DMS153 treated with DMSO at 0.1 percent for 48 hours (cell line): ENCODE measurements around the gene RASGRP3.
A peak's percentile ranks its signal among the peaks of the same experiment; 100 is the strongest.
"Not testable (repeated sequence)": the region's sequence is repeated elsewhere in the genome, so short reads cannot be mapped to it uniquely, and the experiment has no call there.

Experiments used
- DNase-seq: peaks from one replicate; lab custom pipeline; 2025; ENCODE audit not compliant: unreplicated experiment; lab: John Stamatoyannopoulos, UW

Gene RASGRP3

DNA sequence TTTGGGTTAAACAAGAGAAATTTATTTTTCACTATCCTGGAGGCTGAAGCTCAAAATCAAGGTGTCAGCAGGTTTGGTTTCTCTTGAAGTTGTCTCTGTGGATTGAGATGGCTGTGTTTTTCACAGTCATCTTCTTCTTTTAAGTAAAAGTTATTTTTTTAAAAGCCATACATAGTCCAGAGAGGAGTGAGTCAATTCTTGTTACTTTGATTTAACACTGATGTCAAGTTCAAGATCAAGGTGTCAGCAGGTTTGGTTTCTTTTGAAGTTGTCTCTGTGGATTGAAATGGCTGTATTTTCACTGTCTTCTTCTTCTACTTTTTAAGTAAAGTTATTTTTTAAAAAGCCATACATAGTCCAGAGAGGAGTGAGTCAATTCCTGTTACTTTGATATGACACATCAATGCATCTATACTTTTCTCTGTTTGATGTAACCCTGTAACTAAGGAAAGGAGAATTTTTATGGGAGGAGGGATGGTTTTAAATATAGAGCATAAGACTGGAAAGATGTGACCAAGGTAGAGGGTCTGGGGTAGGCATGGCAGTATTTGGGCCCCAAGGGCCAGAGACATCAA, 22.5 kb upstream of the RASGRP3 start:
- DNase-seq: no peak

DNA sequence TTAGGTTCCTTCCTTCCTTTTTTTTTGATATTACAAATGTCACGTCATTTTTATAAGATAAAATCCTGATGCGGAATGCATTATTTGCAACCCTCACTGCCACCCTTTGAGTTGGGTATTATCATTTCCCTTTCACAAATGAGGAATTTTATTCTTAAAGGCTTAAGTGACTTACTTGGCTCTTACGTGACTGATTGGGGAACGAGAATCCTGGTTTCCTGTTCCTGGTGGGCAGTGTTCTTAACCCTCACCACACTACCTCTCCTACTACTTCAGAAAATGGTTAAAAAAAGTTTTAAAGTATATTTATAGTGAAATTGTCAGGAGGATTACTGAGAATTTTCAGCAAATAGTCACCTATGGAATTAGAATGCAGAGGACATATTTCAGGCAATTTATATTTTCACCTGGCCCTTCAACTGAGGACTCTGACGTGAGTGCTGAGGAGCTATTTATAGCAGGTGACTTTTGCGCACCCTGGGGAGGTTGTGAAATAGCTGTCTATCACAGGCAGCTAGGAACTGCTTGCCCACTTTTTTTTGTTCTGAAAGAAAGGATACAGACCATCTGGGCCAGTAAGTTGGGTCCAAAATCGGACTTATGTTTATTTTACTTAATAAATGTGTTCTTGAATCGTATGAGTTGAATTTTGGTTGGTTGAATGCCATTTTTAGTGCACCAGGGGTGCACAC, 18.7 kb upstream of the RASGRP3 start:
- no peak for DNase-seq

- no peak for DNase-seq
These were observed 18.1 kb upstream of the RASGRP3 start for GRCh38 chr2:33458248-33458819.

DNA sequence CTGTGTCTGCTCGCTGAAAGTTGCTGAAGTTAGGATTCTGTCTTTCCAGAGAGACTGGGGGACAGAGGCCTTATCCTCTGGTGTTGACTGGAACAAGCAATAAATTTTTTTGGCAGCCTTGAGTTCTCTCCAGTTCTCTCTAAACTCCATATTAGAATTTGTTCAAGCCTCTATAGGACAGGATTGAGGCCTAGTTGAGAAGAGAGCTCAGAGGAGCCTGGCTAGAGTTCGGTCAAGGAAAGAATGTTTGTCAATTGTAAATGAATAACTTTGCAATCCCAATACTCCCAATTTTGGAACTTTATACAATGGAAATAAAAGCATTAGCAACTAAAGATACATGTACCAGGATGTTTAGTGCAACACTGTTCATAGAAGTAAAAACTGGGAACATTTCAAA, 16.7 kb upstream of the RASGRP3 start:
- DNase-seq: no peak

DNA sequence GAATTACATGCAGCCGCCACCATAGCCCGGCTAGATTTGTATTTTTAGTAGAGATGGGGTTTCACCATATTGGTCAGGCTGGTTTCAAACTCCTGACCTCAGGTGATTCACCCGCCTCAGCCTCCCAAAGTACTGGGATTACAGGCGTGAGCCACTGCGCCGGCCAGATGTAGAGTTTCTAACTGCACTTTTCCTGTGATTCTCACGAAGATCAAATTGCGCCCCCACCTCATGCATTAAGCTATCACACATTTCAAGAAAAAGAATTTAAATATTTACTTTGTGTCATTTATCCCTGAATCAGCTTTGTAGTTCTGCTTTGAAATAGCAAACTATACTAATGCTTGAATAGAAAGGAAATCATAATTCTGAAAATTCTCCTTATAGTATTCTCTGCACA, 13.9 kb upstream of the RASGRP3 start:
- DNase-seq: not testable (repeated sequence)

DNA sequence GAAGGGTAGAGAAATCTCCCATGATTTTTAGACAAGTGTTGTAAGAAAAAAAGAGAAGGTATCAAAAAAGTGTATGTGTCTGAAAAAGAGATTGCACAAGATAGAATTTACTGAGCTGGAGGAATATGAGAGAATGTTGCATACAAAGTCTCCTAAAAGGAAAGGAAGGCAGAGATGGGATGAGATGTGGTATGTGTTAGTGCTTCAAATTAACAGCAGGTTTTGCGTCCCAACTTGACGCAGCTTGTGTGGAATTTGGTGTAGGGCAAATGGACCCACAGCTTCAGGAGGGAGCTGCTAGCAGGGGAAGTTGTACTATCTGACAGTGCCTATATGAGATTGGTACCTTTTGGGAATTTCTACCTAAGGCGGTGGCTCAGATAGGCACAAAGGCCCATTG, 9.0 kb upstream of the RASGRP3 start:
- no peak for DNase-seq

DNA sequence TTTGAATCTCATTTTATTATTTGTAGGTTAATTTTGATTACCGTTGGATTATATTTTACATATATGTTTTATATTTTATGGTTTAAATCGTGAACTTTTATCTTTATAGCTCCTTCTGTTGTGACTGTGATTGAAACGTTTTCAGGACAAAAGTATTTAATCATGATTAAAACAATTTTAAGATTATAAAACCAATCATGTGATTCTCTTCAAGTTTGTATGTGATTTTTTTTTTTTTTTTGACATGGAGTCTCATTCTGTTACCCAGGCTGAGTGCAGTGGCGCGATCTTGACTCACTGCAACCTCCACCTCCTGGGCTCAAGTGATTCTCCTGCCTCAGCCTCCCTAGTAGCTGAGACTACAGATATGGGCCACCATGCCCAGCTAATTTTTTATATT, 7.2 kb upstream of the RASGRP3 start:
- DNase-seq: no peak

- peak; percentile 48 for DNase-seq
These were observed 972 bp upstream of the RASGRP3 start for GRCh38 chr2:33475224-33476130.

- no peak for DNase-seq
These were observed 343 bp downstream of the RASGRP3 start for GRCh38 chr2:33476793-33477190.

DNA sequence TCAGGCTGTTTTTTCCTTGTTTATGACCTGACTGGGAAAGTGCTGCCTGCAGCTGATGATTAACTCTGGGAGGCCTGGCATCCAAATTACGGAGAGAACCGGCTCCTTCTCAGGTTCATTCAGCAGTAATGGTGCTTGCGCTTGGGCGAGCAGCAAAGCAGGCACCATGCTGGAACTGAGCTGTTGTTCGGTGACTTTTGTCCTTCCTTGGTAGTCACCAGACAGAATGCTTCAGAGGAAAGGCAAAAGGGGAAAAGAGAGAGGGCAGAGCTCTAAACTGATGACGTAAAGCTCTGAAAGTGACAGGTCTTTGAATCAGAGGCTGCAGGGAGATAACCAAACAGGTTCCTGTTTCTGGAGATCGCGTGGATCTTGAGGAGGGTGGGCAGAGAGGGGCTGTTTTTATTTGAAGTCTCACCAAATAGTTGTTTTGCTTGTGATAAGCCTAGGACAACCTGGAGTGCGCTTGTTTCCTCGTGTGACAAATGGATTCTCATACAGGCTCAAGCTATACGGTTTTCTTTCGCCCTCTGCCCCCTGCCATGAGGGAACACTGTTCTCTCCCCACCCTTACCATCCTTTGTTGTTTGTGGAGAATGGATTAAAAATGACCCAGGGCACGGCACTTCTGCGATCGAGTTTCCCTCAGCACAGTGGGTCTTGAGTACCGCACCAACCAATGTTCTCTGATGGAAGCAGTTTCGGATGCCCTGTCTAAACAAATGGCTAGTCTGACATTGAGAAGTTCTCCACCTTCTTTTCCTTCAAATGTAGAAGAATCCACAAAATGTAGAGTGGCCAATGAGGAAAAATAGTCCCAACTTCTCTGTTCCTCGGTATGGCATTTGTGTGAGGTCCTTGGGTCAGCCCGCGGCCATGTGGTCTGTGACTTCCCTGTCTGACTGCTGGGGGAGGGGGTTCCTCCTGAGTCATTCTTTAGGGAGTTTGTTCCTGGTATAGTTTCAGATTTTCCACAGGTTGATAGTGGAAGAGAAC, 1.3 kb downstream of the RASGRP3 start:
- no peak for DNase-seq

DNA sequence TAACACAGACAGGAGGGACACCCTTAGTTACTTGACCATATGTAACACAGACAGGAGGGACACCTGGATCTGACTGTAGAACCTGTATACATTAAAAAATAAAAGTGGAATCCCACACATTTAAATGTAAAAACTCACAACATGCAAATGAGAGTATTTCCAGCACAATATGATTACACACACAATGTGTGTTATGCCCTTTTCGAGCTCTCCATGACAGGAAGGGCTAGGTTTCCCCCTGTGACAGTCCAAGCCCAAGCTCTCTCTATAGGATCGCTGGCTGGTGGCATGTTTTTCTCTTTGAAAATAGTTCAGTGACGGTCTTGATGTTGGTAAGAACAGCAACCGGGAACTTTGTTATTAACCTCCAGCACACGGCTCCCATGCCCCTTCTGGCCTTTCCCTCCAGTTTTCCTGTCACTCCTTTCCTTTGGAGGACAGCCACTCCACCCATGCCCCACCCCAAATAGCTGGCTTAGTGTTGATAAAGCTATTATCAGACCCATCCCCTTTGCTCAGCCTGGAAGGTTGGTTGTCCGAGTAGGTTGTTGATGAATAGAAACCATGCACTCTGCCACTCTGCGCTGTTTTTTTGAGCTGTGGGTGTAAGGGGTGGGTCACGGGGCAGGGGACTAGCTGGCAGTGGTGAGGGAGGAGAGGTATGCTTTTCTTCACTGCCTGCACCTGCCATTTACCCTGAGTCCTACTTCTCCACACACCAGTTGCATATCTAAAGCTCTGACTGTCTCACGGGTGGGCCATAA, 2.7 kb downstream of the RASGRP3 start:
- DNase-seq: no peak

- DNase-seq: no peak
These were observed 6.1 kb downstream of the RASGRP3 start for GRCh38 chr2:33482518-33482917.

GRCh38 chr2:33484042-33484621, 7.7 kb downstream of the RASGRP3 start:
- DNase-seq: no peak

DNA sequence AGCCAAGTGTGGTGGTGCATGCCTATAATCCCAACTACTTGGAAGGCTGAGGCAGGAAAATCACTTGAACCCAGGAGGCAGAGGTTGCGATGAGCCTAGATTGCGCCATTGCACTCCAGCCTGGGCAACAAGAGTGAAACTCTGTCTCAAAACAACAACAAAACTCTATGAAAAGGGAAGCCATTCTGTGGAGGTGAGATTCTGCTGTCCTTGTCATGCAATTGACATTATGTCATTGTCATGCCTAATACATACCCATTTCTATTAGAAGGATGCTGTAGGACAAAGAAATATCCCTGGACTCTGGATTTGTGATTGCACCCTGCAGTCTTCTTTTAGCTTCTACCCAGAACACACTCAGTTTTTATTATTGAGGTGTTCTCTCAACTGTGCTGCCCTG, 8.6 kb downstream of the RASGRP3 start:
- DNase-seq: no peak

DNA sequence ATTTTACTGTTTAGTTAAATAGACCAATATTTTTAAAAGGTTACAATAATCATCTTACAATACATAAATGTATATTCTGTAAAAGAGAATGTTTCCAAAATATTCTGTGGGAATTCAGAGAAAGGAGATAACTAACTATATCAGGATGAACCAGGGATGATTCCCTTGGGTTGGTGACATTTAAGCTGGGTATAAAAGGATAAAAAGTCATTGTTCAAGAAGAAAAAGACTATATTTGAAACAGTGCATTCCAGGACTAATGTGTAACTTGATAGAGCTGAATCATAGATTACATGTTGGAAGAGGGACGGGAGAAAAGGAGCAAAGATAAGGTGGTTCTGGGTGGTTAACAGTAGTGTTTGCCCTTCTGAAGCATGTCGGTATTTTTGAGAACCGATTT, 10.1 kb downstream of the RASGRP3 start:
- no peak for DNase-seq

DNA sequence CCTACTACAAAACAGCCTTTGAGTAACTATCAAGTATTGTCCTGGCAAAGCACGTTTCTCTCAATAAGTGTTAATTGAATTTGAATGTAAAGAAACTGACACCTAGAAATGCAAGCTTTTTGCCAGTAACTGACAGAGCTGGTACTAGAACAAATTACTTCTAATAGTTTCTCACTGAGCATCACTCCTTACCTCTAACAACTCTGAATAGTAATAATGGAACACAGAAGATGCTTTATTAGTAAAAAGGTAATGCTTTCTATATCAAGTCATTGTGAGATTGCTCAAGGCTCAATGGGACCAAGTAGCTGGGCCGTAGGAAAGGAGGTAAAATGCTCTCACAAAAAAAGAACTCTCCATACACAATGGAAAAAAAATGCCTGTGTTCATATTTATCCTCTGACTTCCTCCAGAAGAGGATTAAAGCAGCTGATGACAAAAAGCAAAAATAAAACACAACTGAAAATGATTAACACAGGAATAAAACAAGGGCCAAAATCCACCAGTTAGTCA, 11.8 kb downstream of the RASGRP3 start:
- no peak for DNase-seq

DNA sequence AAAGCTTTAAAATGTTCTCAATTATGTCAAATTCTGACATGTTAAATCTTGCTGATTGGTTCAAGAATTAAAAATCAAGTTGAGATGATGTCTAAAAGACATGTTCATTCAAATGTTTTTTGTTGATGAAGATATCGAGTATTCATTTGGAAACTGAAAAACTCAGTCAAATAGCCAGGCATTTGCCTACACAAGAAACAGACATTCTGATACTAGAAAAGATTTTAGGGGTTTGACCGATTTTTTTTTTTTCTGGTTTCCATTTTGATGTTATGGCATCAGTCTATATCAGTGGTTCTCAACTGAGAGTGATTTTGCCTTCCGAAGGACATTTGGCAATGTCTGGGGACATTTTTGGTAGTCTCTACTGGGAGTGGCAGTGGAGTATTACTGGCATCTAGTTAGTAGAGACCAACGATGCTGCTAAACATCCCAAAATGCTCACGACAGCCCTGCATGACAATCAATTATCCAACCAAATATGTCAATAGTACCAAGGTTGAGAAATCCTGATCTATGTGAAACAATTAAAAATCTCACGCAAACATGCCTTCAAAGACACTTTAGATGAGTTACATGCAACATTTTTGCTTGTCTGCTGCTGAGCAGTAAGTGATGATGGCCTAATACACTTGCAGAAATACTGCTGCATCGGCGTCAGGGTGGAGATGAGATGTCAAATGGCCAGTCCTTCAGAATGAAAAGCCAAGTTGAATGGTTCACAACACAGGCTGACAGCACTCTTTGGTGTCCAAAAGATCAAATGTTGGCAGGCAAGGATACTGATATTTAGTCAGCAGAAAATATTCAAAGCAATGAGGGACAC, 12.5 kb downstream of the RASGRP3 start:
- no peak for DNase-seq

DNA sequence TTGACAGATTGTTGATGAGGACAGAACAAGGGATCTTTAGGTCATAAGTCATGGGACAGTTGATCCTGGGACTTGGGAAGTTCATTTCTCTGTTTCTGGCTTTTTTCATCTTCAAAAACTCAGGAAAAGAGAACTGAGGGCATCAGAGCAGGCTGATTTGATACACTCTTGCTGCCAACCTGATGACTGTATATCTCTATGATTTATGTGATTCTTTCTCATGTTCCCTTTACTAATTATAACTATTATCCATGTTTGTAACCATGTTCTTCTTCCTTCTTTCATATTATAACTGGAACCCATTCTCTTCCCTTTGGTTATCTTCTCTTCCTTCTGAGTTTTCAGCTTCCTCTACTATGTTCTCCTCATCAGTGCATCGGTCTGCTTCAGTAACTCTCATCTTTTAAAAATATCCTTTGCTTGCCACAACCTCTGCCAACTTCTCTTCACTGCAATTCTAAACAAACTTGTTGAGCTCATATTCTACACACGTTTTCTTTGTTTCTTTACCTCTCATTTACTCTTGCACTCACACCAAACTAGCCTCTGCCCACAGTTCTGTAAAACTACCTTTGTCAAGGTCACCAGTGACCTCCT, 13.5 kb downstream of the RASGRP3 start:
- DNase-seq: no peak
